OCI-LY1 (cell line): ENCODE results near the gene CERS6.

Experiments
- H2AFZ ChIP-seq: fragments of 200-600 bp; sonication (generic), shearing (Covaris generic); 2 replicates; pipeline ENCODE4 v1.6.0; 2014; ENCODE audit warnings: antibody characterized with exemption, mild to moderate bottlenecking, low read length
- H3F3A ChIP-seq: fragments of 200-600 bp; sonication (generic), shearing (Covaris generic); 2 replicates; pipeline ENCODE4 v1.6.0; 2014; ENCODE audit warnings: mild to moderate bottlenecking, antibody characterized with exemption, low read length, moderate library complexity; ENCODE audit not compliant: insufficient read depth
- H3K27ac ChIP-seq: fragments of 200-600 bp; sonication (generic); 2 replicates; pipeline ENCODE4 v1.5.1; 2014; ENCODE audit warnings: low read length, mixed run types, mild to moderate bottlenecking, low read depth; ENCODE audit not compliant: poor library complexity, severe bottlenecking
- H3K27me3 ChIP-seq: fragments of 200-600 bp; sonication (generic); 2 replicates; pipeline ENCODE4 v1.6.0; 2014; ENCODE audit warnings: antibody characterized with exemption, mild to moderate bottlenecking, low read length, moderate library complexity; ENCODE audit not compliant: insufficient read depth
- H3K36me3 ChIP-seq: fragments of 200-600 bp; sonication (generic); 2 replicates; pipeline ENCODE4 v1.6.1; 2014; ENCODE audit warnings: mild to moderate bottlenecking, antibody characterized with exemption, low read length, moderate library complexity, mixed read lengths; ENCODE audit not compliant: insufficient read depth
- H3K4me1 ChIP-seq: fragments of 200-600 bp; sonication (generic); 2 replicates; pipeline ENCODE4 v1.5.1; 2014; ENCODE audit warnings: mild to moderate bottlenecking, low read length, moderate library complexity; ENCODE audit not compliant: insufficient read depth, severe bottlenecking
- H3K4me2 ChIP-seq: fragments of 200-600 bp; sonication (generic), shearing (Covaris generic); 2 replicates; pipeline ENCODE4 v1.6.1; 2014; ENCODE audit warnings: low read length
- H3K4me3 ChIP-seq: fragments of 200-600 bp; sonication (generic); 2 replicates; pipeline ENCODE4 v1.5.1; 2014; ENCODE audit warnings: low read length, low read depth, mild to moderate bottlenecking, mixed read lengths; ENCODE audit not compliant: poor library complexity, severe bottlenecking
- H3K79me2 ChIP-seq: fragments of 200-600 bp; shearing (Covaris generic); 2 replicates; pipeline ENCODE4 v1.6.1; 2016; ENCODE audit warnings: mixed run types, low read length, mixed read lengths; ENCODE audit not compliant: insufficient read depth
- H3K9ac ChIP-seq: fragments of 200-600 bp; sonication (generic), shearing (Covaris generic); 2 replicates; pipeline ENCODE4 v1.6.1; 2014; ENCODE audit warnings: mild to moderate bottlenecking, low read length, mixed read lengths
- H3K9me2 ChIP-seq: fragments of 200-600 bp; sonication (generic), shearing (Covaris generic); 2 replicates; pipeline ENCODE4 v1.6.1; 2014; ENCODE audit warnings: low read depth, mild to moderate bottlenecking, low read length, mixed read lengths
- H3K9me3 ChIP-seq: fragments of 200-600 bp; shearing (Covaris generic); 2 replicates; pipeline ENCODE4 v1.6.1; 2014; ENCODE audit warnings: low read length, mixed read lengths
- H4K20me1 ChIP-seq: fragments of 200-600 bp; sonication (generic), shearing (Covaris generic); 2 replicates; pipeline ENCODE4 v1.6.0; 2016; ENCODE audit warnings: mild to moderate bottlenecking, low read length; ENCODE audit not compliant: insufficient read depth
- CTCF ChIP-seq: fragments of 200-600 bp; sonication (generic), shearing (Covaris generic); IDR thresholded peaks from 2 replicates; pipeline ENCODE4 v1.5.1; 2017; ENCODE audit warnings: mild to moderate bottlenecking, antibody characterized with exemption, low read length, moderate library complexity, mixed read lengths
- EZH2 ChIP-seq: fragments of 200-600 bp; sonication (generic), shearing (Covaris generic); IDR thresholded peaks from 2 replicates; pipeline ENCODE4 v1.8.0; 2017; ENCODE audit warnings: borderline replicate concordance, mixed run types, mild to moderate bottlenecking, antibody characterized with exemption, low read length, moderate library complexity, mixed read lengths

CERS6 gene

GRCh38 chr2:168482269-168482668 lies 26.2 kb downstream of the CERS6 start:
- no peak overlapping the region for H3K4me3 ChIP-seq
- H3K27me3 ChIP-seq = no peaks in the 10 kb centered on the region
- H3K9me2 ChIP-seq = no peaks in the 10 kb centered on the region
- H3K27ac ChIP-seq = no peak overlapping the region
- H3F3A ChIP-seq = no peaks in the 10 kb centered on the region
- no peaks in the 10 kb centered on the region for H3K36me3 ChIP-seq
- H2AFZ ChIP-seq = no peak overlapping the region
- H4K20me1 ChIP-seq = no peaks in the 10 kb centered on the region
- no peaks in the 10 kb centered on the region for H3K9me3 ChIP-seq
- no peak overlapping the region for H3K9ac ChIP-seq
- no peaks in the 10 kb centered on the region for H3K79me2 ChIP-seq
- no peak for TF ChIP-seq CTCF
- no peaks in the 10 kb centered on the region for H3K4me1 ChIP-seq
- H3K4me2 ChIP-seq = no peak overlapping the region

GRCh38 chr2:168482952-168483831 lies 27.1 kb downstream of the CERS6 start:
- H3K79me2 ChIP-seq = no peaks in the 10 kb centered on the region

DNA sequence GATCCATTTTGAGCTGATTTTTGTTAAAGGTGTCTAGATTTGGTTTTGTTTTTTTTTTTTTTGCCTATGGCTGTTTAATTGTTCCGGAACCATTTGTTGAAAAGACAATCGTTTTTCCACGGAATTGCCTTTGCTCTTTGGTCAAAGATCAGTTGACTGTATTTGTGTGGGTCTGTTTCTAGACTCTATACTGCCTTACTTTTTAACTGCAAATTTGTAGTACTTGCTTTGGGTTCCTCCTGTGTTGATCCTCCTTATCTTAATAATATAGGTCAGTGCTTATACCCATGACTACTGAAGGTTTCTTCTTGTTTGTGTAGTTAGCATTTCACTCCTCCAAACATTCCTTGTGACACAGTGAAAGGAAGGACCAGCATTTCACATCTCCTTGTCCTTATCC lies 30.4 kb downstream of the CERS6 start:
- no peaks in the 10 kb centered on the region for H3K4me1 ChIP-seq
- H3K4me2 ChIP-seq = no peak overlapping the region
- no peaks in the 10 kb centered on the region for H3F3A ChIP-seq
- H3K9ac ChIP-seq = no peak overlapping the region
- H3K9me2 ChIP-seq = no peaks in the 10 kb centered on the region
- no peak overlapping the region for H2AFZ ChIP-seq
- no peaks in the 10 kb centered on the region for H3K36me3 ChIP-seq
- H3K9me3 ChIP-seq = no peaks in the 10 kb centered on the region
- H3K27me3 ChIP-seq = no peaks in the 10 kb centered on the region
- no peak overlapping the region for H3K4me3 ChIP-seq
- no peaks in the 10 kb centered on the region for H3K79me2 ChIP-seq
- no peak for TF ChIP-seq CTCF
- no peak for TF ChIP-seq EZH2
- H3K27ac ChIP-seq = no peak overlapping the region
- no peaks in the 10 kb centered on the region for H4K20me1 ChIP-seq

More at GRCh38 chr2:168482952-168483831, 27.1 kb downstream of the CERS6 start:
- no peaks in the 10 kb centered on the region for H4K20me1 ChIP-seq
- no peak overlapping the region for H3K9ac ChIP-seq
- H3K36me3 ChIP-seq = no peaks in the 10 kb centered on the region
- H3K4me3 ChIP-seq = no peak overlapping the region
- no peaks in the 10 kb centered on the region for H3K27me3 ChIP-seq
- no peak overlapping the region for H3K4me2 ChIP-seq
- TF ChIP-seq CTCF (no peak), EZH2 (no peak)
- H3K9me3 ChIP-seq = no peaks in the 10 kb centered on the region
- no peak overlapping the region for H3K27ac ChIP-seq
- no peak overlapping the region for H2AFZ ChIP-seq
- H3F3A ChIP-seq = no peaks in the 10 kb centered on the region
- H3K9me2 ChIP-seq = no peaks in the 10 kb centered on the region
- H3K4me1 ChIP-seq = no peaks in the 10 kb centered on the region
